K562 (cell line): ENCODE data around the gene KRT77. TPM values are rescaled to one million over a fixed set of nuclear protein-coding genes. Genes with fewer than 3 reads are reported as not detected.

Source experiments
- ATAC-seq: fragments of 200-7000 bp; cut with Tn5 transposase; 3 replicates; pipeline ENCODE4 v1.9.1; 2020; ENCODE audit warnings: moderate library complexity
- BruUV-seq: library from RNA; stranded (reverse); fragments of 400-500 nt; replicated peaks from 2 replicates; lab custom pipeline; 2021; lab: Mats Ljungman, UMichigan
- CTCF ChIA-PET: fragments of 300-600 bp; formaldehyde crosslinking; extraction: SDS; loops from one replicate; lab custom pipeline; 2021; ENCODE audit warnings: low intra/inter-chr PET ratio; lab: Yijun Ruan, JAX
- POLR2A ChIA-PET: fragments of 300-600, 350-650 bp; sonication (Branson Sonifier 250); formaldehyde crosslinking; extraction: SDS; loops from one replicate; lab custom pipeline; 2021; ENCODE audit warnings: antibody characterized with exemption, inconsistent platforms; lab: Yijun Ruan, JAX
- DNase-seq, 4 experiments: peaks; one replicate each; pipeline versions ENCODE4 v3.0.0 to v3.0.0-alpha.2; 2011 to 2018; ENCODE audit warnings: low spot score in 3 of 4, mixed read lengths in 3 of 4; ENCODE audit errors: extremely low read depth in 1 of 4
- FAIRE-seq: peaks from 2 replicates; lab custom pipeline; 2011; peaks lifted over from hg19 to GRCh38; lab: Jason Lieb, UNC
- H2AFZ ChIP-seq: 2 replicates; pipeline ENCODE4 v1.6.0; 2011; ENCODE audit warnings: low read depth, low read length, control low read depth, inconsistent platforms
- H3K27ac ChIP-seq: fragments of 200-600 bp; 3 replicates; pipeline ENCODE4 v1.8.0; 2011; ENCODE audit warnings: low read depth, mild to moderate bottlenecking, control low read depth, inconsistent platforms, low read length, moderate library complexity, mixed read lengths; ENCODE audit errors: extremely low read depth
- H3K27me3 ChIP-seq, 2 experiments: fragments of 300-600 bp in 1 of 2; 2 replicates in 1 of 2; 3 replicates in 1 of 2; pipeline versions ENCODE4 v1.6.0 to v1.8.0; 2011; ENCODE audit warnings: inconsistent platforms in 2 of 2, low read length in 2 of 2, mild to moderate bottlenecking in 1 of 2, mixed read lengths in 1 of 2, moderate library complexity in 1 of 2; ENCODE audit not compliant: control insufficient read depth in 2 of 2, insufficient read depth in 2 of 2
- H3K36me3 ChIP-seq: fragments of 300-600 bp; 3 replicates; pipeline ENCODE4 v1.8.0; 2011; ENCODE audit warnings: mild to moderate bottlenecking, low read length, inconsistent platforms; ENCODE audit not compliant: control insufficient read depth, insufficient read depth
- H3K4me1 ChIP-seq, 2 experiments: fragments of 200-600 bp in 1 of 2; replicated peaks in 1 of 2; 2 replicates in 1 of 2; 3 replicates in 1 of 2; pipeline versions ENCODE4 v1.5.1 to v1.8.0; 2011; ENCODE audit warnings: inconsistent platforms in 2 of 2, low read length in 2 of 2, mild to moderate bottlenecking in 1 of 2, mixed read lengths in 1 of 2, moderate library complexity in 1 of 2; ENCODE audit not compliant: control insufficient read depth in 2 of 2, insufficient read depth in 2 of 2
- H3K4me2 ChIP-seq: 2 replicates; pipeline ENCODE4 v1.6.1; 2011; ENCODE audit warnings: low read length, control low read depth, inconsistent platforms, mixed read lengths; ENCODE audit not compliant: insufficient read depth
- H3K4me3 ChIP-seq: fragments of 200-600 bp; sonication (generic), shearing (Covaris generic); 2 replicates; pipeline ENCODE4 v1.5.1; 2016; ENCODE audit warnings: control low read depth, inconsistent platforms
- H3K79me2 ChIP-seq: fragments of 200-600 bp; 3 replicates; pipeline ENCODE4 v1.8.0; 2011; ENCODE audit warnings: low read length, inconsistent platforms; ENCODE audit not compliant: control insufficient read depth, insufficient read depth
- H3K9ac ChIP-seq, 2 experiments: 2 replicates each; pipeline versions ENCODE4 v1.6.0 to v1.6.1; 2011; ENCODE audit warnings: low read depth in 2 of 2, low read length in 2 of 2, control low read depth in 1 of 2, inconsistent platforms in 1 of 2, mild to moderate bottlenecking in 1 of 2, mixed read lengths in 1 of 2; ENCODE audit not compliant: insufficient read depth in 1 of 2
- H3K9me1 ChIP-seq: one replicate; pipeline ENCODE4 v1.6.0; 2011; ENCODE audit warnings: inconsistent platforms, mild to moderate bottlenecking, low read length, moderate library complexity; ENCODE audit not compliant: control insufficient read depth, insufficient read depth
- H3K9me3 ChIP-seq: replicated peaks from 2 replicates; pipeline ENCODE4 v1.5.1; 2011; ENCODE audit warnings: low read depth, low read length, inconsistent platforms; ENCODE audit not compliant: control insufficient read depth, insufficient read depth
- H4K20me1 ChIP-seq: replicated peaks from 2 replicates; pipeline ENCODE4 v1.6.1; 2011; ENCODE audit warnings: low read length, inconsistent platforms, mixed read lengths; ENCODE audit not compliant: control insufficient read depth, insufficient read depth
- BRCA1 ChIP-seq, 2 experiments: fragments of 450-650 bp in 1 of 2; sonication (generic) in 1 of 2; formaldehyde crosslinking in 1 of 2; IDR thresholded peaks; 2 replicates each; pipeline versions ENCODE4 v1.5.0 to v1.6.1; 2017 to 2020; ENCODE audit warnings: mild to moderate bottlenecking in 1 of 2, missing genetic modification reagents in 1 of 2
- EGR1 ChIP-seq: fragments of 450-650 bp; conservative IDR thresholded peaks from 2 replicates; pipeline ENCODE4 v1.6.1; 2017; ENCODE audit warnings: mild to moderate bottlenecking
- MCM2 ChIP-seq: fragments of 450-650 bp; IDR thresholded peaks from 2 replicates; pipeline ENCODE4 v1.6.1; 2017; ENCODE audit warnings: low read depth, mild to moderate bottlenecking
- NFE2 ChIP-seq: IDR thresholded peaks from 2 replicates; pipeline ENCODE4 v1.6.1; 2014; ENCODE audit warnings: antibody characterized with exemption, low read depth
- SMC3 ChIP-seq: conservative IDR thresholded peaks from 2 replicates; pipeline ENCODE4 v1.6.1; 2011; ENCODE audit warnings: low read depth, low read length, improper control_type of control experiment; ENCODE audit not compliant: insufficient read depth
- WGBS: fragments of 100-300 bp; shearing (Covaris generic); methylation state at CpG from one replicate; pipeline ENCODE4 v1.1.6; 2016; ENCODE audit warnings: low coverage, mixed read lengths; ENCODE audit not compliant: insufficient coverage; ENCODE audit errors: missing lambda C conversion rate; 5-methylcytosine and 5-hydroxymethylcytosine counted together
- in situ Hi-C: fragments of 300-500 bp; cut with MboI; formaldehyde crosslinking; loops from 4 replicates; pipeline ENCODE4 v1.15.0; 2018; ENCODE audit warnings: inconsistent platforms, mixed read lengths
- intact Hi-C: fragments of 100-400 bp; cut with micrococcal nuclease; formaldehyde crosslinking; loops from 2 replicates; pipeline ENCODE4 v1.14.2; 2022
- polyA plus RNA-seq, 8 experiments: library from polyadenylated mRNA; depleted of rRNA in 4 of 8; stranded (reverse) in 5 of 8; unstranded in 3 of 8; fragments of >200 nt; fragmentation: Nextera tagmentation in 2 of 8; fragmentation: Illumina TruSeq in 1 of 8; extraction: Ambion mirVana in 2 of 8; extraction: Trizol in 1 of 8; gene quantifications; 2 replicates each; pipeline versions ENCODE4 v1.2.1 to v1.2.3, GENCODE V29; 2011 to 2014; ENCODE audit warnings: inconsistent platforms in 1 of 8, missing spikeins in 1 of 8
- total RNA-seq, 7 experiments: library from RNA; depleted of rRNA in 6 of 7; stranded (reverse); fragments of >200 nt in 6 of 7; fragmentation: Illumina TruSeq in 2 of 7; extraction: Trizol in 2 of 7; gene quantifications; 2 replicates each; pipeline versions ENCODE4 v1.2.1 to v1.2.3, GENCODE V29; 2011 to 2021; ENCODE audit warnings: low replicate concordance in 1 of 7

Gene KRT77
- total and polyA plus RNA-seq, 9 of the 15 experiments (the other 6 are each of a cell fraction or from before 2014, with no cell fraction given) = not detected

DNA sequence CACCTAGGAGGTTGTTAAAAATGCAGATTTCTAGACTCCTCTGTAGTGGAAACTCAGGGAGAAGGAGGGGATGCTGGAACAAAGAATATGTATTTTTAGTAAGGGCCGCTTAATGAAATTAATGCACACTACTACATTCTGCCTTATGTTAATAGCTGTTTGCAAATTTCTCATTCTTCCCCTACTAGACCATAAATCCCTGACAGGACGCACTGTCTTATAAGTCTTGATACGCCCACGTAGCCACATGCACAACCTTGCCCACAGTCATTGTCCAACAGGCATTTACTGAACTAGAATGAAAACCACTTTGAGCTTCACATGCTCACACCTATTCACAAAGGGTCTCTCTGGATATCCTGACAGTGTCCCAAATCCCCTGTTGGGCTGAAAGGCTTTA lies 61.9 kb downstream of the KRT77 start:
- ChIA-PET POLR2A (interaction anchor here (1.6 kb wide), 1 partner anchor 66 kb away, joined by 3 read pairs; no protein-coding TSS in a partner anchor), CTCF (no interaction called here)
- intact Hi-C loops = no loop called here

More for the DNA sequence above, 61.9 kb downstream of the KRT77 start:
- in situ Hi-C loops = no loop called here
- Histone ChIP-seq H2AFZ (0 out of 2 replicates have a peak overlapping the region, but pooled peaks have one; percentile 3), H3K4me2 (no peak overlapping the region), H3K36me3 (no peaks in the 10 kb centered on the region), H4K20me1 (no peaks in the 10 kb centered on the region), H3K4me1 (peaks cover 14 to 32% of the 10 kb centered on the region in 2 experiments), H3K27me3 (no peaks in the 10 kb centered on the region), H3K9me3 (no peaks in the 10 kb centered on the region), H3K79me2 (no peaks in the 10 kb centered on the region), H3K4me3 (no peak overlapping the region), H3K27ac (no peak overlapping the region), H3K9ac (no peak overlapping the region), H3K9me1 (no peaks in the 10 kb centered on the region)
- no peak for FAIRE-seq
- no peak for ATAC-seq
- WGBS = 48% methylated on average over 4 of the region's 4 CpGs
- DNase-seq = no peak
- TF ChIP-seq EGR1 = peak; percentile 30; the same call in 1 of the 2 replicates
- no peak for TF ChIP-seq SMC3
- TF ChIP-seq BRCA1 (IDR thresholded peaks at IDR 0.05) = no peak
- TF ChIP-seq BRCA1 (CRISPR knock-in tag; IDR thresholded peaks at IDR 0.05) = no peak
- TF ChIP-seq NFE2 = no peak
- no peak for TF ChIP-seq MCM2
- no TSS peak for BruUV-seq

Other genes starting within 250 kb of the KRT77 start
Only the 7 nearest of the 16 such genes appear.
- gene KRT72, start 102.1 kb downstream of the KRT77 start, total RNA-seq (2014; rRNA removed) = not detected in 2 replicates
- not detected in 2 replicates for gene KRT72, start 102.1 kb downstream of the KRT77 start, total RNA-seq (2014; rRNA removed; fragmentation: Illumina TruSeq; extraction: Trizol)
- gene KRT72, start 102.1 kb downstream of the KRT77 start, total RNA-seq (2015; rRNA removed; fragmentation: Illumina TruSeq; extraction: Trizol) = not detected in 2 replicates
- gene KRT72, start 102.1 kb downstream of the KRT77 start, total RNA-seq (2021) = 0.09 TPM in 1 of 2 replicates, not detected in the other
- not detected in 2 replicates for gene KRT72, start 102.1 kb downstream of the KRT77 start, polyA plus RNA-seq (2011; rRNA removed)
- not detected in 2 replicates for gene KRT72, start 102.1 kb downstream of the KRT77 start, polyA plus RNA-seq (2014; fragmentation: Illumina TruSeq; extraction: Trizol)
- not detected for gene KRT72, start 102.1 kb downstream of the KRT77 start, polyA plus RNA-seq (2014; fragmentation: Nextera tagmentation; extraction: Ambion mirVana)
- not detected in 2 replicates for gene KRT72, start 102.1 kb downstream of the KRT77 start, polyA plus RNA-seq (2014; rRNA removed)
- 0.14 TPM in 1 of 2 replicates, not detected in the other for gene KRT73, start 85.0 kb downstream of the KRT77 start, total RNA-seq (2014; rRNA removed)
- not detected in 2 replicates for gene KRT73, start 85.0 kb downstream of the KRT77 start, total RNA-seq (2014; rRNA removed; fragmentation: Illumina TruSeq; extraction: Trizol)
- gene KRT73, start 85.0 kb downstream of the KRT77 start, total RNA-seq (2015; rRNA removed; fragmentation: Illumina TruSeq; extraction: Trizol) = 0.11 and 0.18 TPM in 2 replicates
- not detected in 2 replicates for gene KRT73, start 85.0 kb downstream of the KRT77 start, total RNA-seq (2021)
- gene KRT73, start 85.0 kb downstream of the KRT77 start, polyA plus RNA-seq (2011; rRNA removed) = not detected in 2 replicates
- gene KRT73, start 85.0 kb downstream of the KRT77 start, polyA plus RNA-seq (2014; fragmentation: Illumina TruSeq; extraction: Trizol) = 0.09 TPM in 1 of 2 replicates, not detected in the other
- not detected for gene KRT73, start 85.0 kb downstream of the KRT77 start, polyA plus RNA-seq (2014; fragmentation: Nextera tagmentation; extraction: Ambion mirVana)
- gene KRT73, start 85.0 kb downstream of the KRT77 start, polyA plus RNA-seq (2014; rRNA removed) = 0.13 TPM in 1 of 2 replicates, not detected in the other
- 0.04 TPM in 1 of 2 replicates, not detected in the other for gene KRT2, start 51.3 kb downstream of the KRT77 start, total RNA-seq (2014; rRNA removed)
- gene KRT2, start 51.3 kb downstream of the KRT77 start, total RNA-seq (2014; rRNA removed; fragmentation: Illumina TruSeq; extraction: Trizol) = 0.04 and 0.10 TPM in 2 replicates
- 0.60 and 0.69 TPM in 2 replicates for gene KRT2, start 51.3 kb downstream of the KRT77 start, total RNA-seq (2015; rRNA removed; fragmentation: Illumina TruSeq; extraction: Trizol)
- gene KRT2, start 51.3 kb downstream of the KRT77 start, total RNA-seq (2021) = 0.11 TPM in 1 of 2 replicates, not detected in the other
- gene KRT2, start 51.3 kb downstream of the KRT77 start, polyA plus RNA-seq (2011; rRNA removed) = 0.03 and 0.04 TPM in 2 replicates
- gene KRT2, start 51.3 kb downstream of the KRT77 start, polyA plus RNA-seq (2014; fragmentation: Illumina TruSeq; extraction: Trizol) = 0.06 TPM in 1 of 2 replicates, not detected in the other
- under 1 TPM; 0.07 to 0.10 TPM for gene KRT2, start 51.3 kb downstream of the KRT77 start, polyA plus RNA-seq (2014; fragmentation: Nextera tagmentation; extraction: Ambion mirVana)
- gene KRT2, start 51.3 kb downstream of the KRT77 start, polyA plus RNA-seq (2014; rRNA removed) = 0.17 TPM in 1 of 2 replicates, not detected in the other
- gene KRT1, start 23.1 kb downstream of the KRT77 start, total RNA-seq (2014; rRNA removed) = not detected in 2 replicates
- not detected in 2 replicates for gene KRT1, start 23.1 kb downstream of the KRT77 start, total RNA-seq (2014; rRNA removed; fragmentation: Illumina TruSeq; extraction: Trizol)
- 0.11 and 0.18 TPM in 2 replicates for gene KRT1, start 23.1 kb downstream of the KRT77 start, total RNA-seq (2015; rRNA removed; fragmentation: Illumina TruSeq; extraction: Trizol)
- not detected in 2 replicates for gene KRT1, start 23.1 kb downstream of the KRT77 start, total RNA-seq (2021)
- not detected in 2 replicates for gene KRT1, start 23.1 kb downstream of the KRT77 start, polyA plus RNA-seq (2011; rRNA removed)
- not detected in 2 replicates for gene KRT1, start 23.1 kb downstream of the KRT77 start, polyA plus RNA-seq (2014; fragmentation: Illumina TruSeq; extraction: Trizol)
- gene KRT1, start 23.1 kb downstream of the KRT77 start, polyA plus RNA-seq (2014; fragmentation: Nextera tagmentation; extraction: Ambion mirVana) = not detected
- gene KRT1, start 23.1 kb downstream of the KRT77 start, polyA plus RNA-seq (2014; rRNA removed) = not detected in 2 replicates
- not detected in 2 replicates for gene KRT76, start 73.8 kb upstream of the KRT77 start, total RNA-seq (2014; rRNA removed)
- gene KRT76, start 73.8 kb upstream of the KRT77 start, total RNA-seq (2014; rRNA removed; fragmentation: Illumina TruSeq; extraction: Trizol) = not detected in 2 replicates
- gene KRT76, start 73.8 kb upstream of the KRT77 start, total RNA-seq (2015; rRNA removed; fragmentation: Illumina TruSeq; extraction: Trizol) = not detected in 2 replicates
- not detected in 2 replicates for gene KRT76, start 73.8 kb upstream of the KRT77 start, total RNA-seq (2021)
- not detected in 2 replicates for gene KRT76, start 73.8 kb upstream of the KRT77 start, polyA plus RNA-seq (2011; rRNA removed)
- not detected in 2 replicates for gene KRT76, start 73.8 kb upstream of the KRT77 start, polyA plus RNA-seq (2014; fragmentation: Illumina TruSeq; extraction: Trizol)
- not detected for gene KRT76, start 73.8 kb upstream of the KRT77 start, polyA plus RNA-seq (2014; fragmentation: Nextera tagmentation; extraction: Ambion mirVana)
- not detected in 2 replicates for gene KRT76, start 73.8 kb upstream of the KRT77 start, polyA plus RNA-seq (2014; rRNA removed)
- not detected in 2 replicates for gene KRT3, start 92.6 kb upstream of the KRT77 start, total RNA-seq (2014; rRNA removed)
- not detected in 2 replicates for gene KRT3, start 92.6 kb upstream of the KRT77 start, total RNA-seq (2014; rRNA removed; fragmentation: Illumina TruSeq; extraction: Trizol)
- gene KRT3, start 92.6 kb upstream of the KRT77 start, total RNA-seq (2015; rRNA removed; fragmentation: Illumina TruSeq; extraction: Trizol) = not detected in 2 replicates
- gene KRT3, start 92.6 kb upstream of the KRT77 start, total RNA-seq (2021) = not detected in 2 replicates
- not detected in 2 replicates for gene KRT3, start 92.6 kb upstream of the KRT77 start, polyA plus RNA-seq (2011; rRNA removed)
- not detected in 2 replicates for gene KRT3, start 92.6 kb upstream of the KRT77 start, polyA plus RNA-seq (2014; fragmentation: Illumina TruSeq; extraction: Trizol)
- gene KRT3, start 92.6 kb upstream of the KRT77 start, polyA plus RNA-seq (2014; fragmentation: Nextera tagmentation; extraction: Ambion mirVana) = not detected
- gene KRT3, start 92.6 kb upstream of the KRT77 start, polyA plus RNA-seq (2014; rRNA removed) = not detected in 2 replicates
- not detected in 2 replicates for gene KRT4, start 110.6 kb upstream of the KRT77 start, total RNA-seq (2014; rRNA removed)
- not detected in 2 replicates for gene KRT4, start 110.6 kb upstream of the KRT77 start, total RNA-seq (2014; rRNA removed; fragmentation: Illumina TruSeq; extraction: Trizol)
- not detected in 2 replicates for gene KRT4, start 110.6 kb upstream of the KRT77 start, total RNA-seq (2015; rRNA removed; fragmentation: Illumina TruSeq; extraction: Trizol)
- not detected in 2 replicates for gene KRT4, start 110.6 kb upstream of the KRT77 start, total RNA-seq (2021)
- not detected in 2 replicates for gene KRT4, start 110.6 kb upstream of the KRT77 start, polyA plus RNA-seq (2011; rRNA removed)
- not detected in 2 replicates for gene KRT4, start 110.6 kb upstream of the KRT77 start, polyA plus RNA-seq (2014; fragmentation: Illumina TruSeq; extraction: Trizol)
- not detected for gene KRT4, start 110.6 kb upstream of the KRT77 start, polyA plus RNA-seq (2014; fragmentation: Nextera tagmentation; extraction: Ambion mirVana)
- gene KRT4, start 110.6 kb upstream of the KRT77 start, polyA plus RNA-seq (2014; rRNA removed) = not detected in 2 replicates